Breast epithelium (tissue), 3 donors: Measurements from ENCODE around the gene CYB5R3.
"Not testable (repeated sequence)": the region's sequence is repeated elsewhere in the genome, so short reads cannot be mapped to it uniquely, and the experiment has no call there.

Source experiments
- POLR2A ChIP-seq: fragments of 450-650 bp; IDR thresholded peaks from one replicate; pipeline ENCODE4 v1.6.1; 2016; ENCODE audit warnings: antibody characterized with exemption, mild to moderate bottlenecking, moderate library complexity
- POLR2AphosphoS5 ChIP-seq, 3 donors: sonication (generic); formaldehyde crosslinking; IDR thresholded peaks; one replicate each; pipeline ENCODE4 v1.6.1; 2017; ENCODE audit warnings: antibody characterized with exemption in 3 of 3
- TF ChIP-seq, protein P1 (sequence below), 3 donors: fragments of 450-650 bp; IDR thresholded peaks; one replicate each; pipeline ENCODE4 v1.5.1; 2016 to 2017; ENCODE audit warnings: antibody characterized with exemption in 3 of 3, mild to moderate bottlenecking in 3 of 3, moderate library complexity in 3 of 3

DNA sequence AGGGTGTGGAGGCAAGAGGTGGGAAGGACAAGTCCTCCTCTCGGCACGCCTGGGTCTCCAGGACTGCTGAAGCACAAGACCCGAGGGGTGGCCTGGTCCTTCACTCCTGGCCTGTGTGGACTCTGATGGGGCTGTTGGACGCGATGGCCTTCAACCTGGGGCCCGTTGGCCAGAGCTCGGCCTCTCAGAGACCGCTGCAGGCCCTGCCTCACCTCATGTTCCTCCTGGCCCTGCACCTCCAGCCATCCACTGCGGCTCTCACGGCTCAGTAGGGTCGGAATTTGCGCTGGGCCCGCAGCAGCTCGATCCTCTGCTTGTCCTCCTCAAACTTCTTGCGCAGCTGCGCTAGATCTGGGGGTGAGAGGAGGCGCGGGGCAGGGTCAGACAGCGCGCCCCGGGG lies 74.7 kb downstream of the CYB5R3 start:
- TF ChIP-seq POLR2A; POLR2AphosphoS5 (IDR thresholded peaks at IDR 0.05): not testable (repeated sequence)
- TF ChIP-seq, protein P1, sequence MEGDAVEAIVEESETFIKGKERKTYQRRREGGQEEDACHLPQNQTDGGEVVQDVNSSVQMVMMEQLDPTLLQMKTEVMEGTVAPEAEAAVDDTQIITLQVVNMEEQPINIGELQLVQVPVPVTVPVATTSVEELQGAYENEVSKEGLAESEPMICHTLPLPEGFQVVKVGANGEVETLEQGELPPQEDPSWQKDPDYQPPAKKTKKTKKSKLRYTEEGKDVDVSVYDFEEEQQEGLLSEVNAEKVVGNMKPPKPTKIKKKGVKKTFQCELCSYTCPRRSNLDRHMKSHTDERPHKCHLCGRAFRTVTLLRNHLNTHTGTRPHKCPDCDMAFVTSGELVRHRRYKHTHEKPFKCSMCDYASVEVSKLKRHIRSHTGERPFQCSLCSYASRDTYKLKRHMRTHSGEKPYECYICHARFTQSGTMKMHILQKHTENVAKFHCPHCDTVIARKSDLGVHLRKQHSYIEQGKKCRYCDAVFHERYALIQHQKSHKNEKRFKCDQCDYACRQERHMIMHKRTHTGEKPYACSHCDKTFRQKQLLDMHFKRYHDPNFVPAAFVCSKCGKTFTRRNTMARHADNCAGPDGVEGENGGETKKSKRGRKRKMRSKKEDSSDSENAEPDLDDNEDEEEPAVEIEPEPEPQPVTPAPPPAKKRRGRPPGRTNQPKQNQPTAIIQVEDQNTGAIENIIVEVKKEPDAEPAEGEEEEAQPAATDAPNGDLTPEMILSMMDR (IDR thresholded peaks at IDR 0.05), result not testable (repeated sequence)
